NCI-H460 (cell line): ENCODE data around the gene MTIF2. TPM values are rescaled to one million over a fixed set of nuclear protein-coding genes. Genes with fewer than 3 reads are reported as not detected.
"Not testable (repeated sequence)": the region's sequence is repeated elsewhere in the genome, so short reads cannot be mapped to it uniquely, and the experiment has no call there.

Experiments used
- DNase-seq: peaks from one replicate; pipeline ENCODE4 v3.0.0-alpha.2; 2016; ENCODE audit warnings: low read depth; ENCODE audit errors: extremely low read depth
- total RNA-seq: library from RNA; depleted of rRNA; stranded (reverse); fragments of >200 nt; shearing (Covaris generic); gene quantifications from 2 replicates; pipeline ENCODE4 v1.2.3, GENCODE V29; 2014

Gene MTIF2
- total RNA-seq, 1 experiment from 2014 or later, result 110 TPM

GRCh38 chr2:55245411-55245810, 23.6 kb downstream of the MTIF2 start:
- no peak for DNase-seq

GRCh38 chr2:55242617-55243016, 26.4 kb downstream of the MTIF2 start:
- DNase-seq, result no peak

GRCh38 chr2:55241582-55241981, 27.4 kb downstream of the MTIF2 start:
- not testable (repeated sequence) for DNase-seq

- no peak for DNase-seq
These were observed 29.3 kb downstream of the MTIF2 start for GRCh38 chr2:55239656-55240222.

GRCh38 chr2:55236992-55237543, 32.0 kb downstream of the MTIF2 start:
- no peak for DNase-seq

GRCh38 chr2:55235724-55236538, 33.1 kb downstream of the MTIF2 start:
- no peak for DNase-seq

- DNase-seq, result no peak
These were observed 35.4 kb downstream of the MTIF2 start for GRCh38 chr2:55233658-55233940.

GRCh38 chr2:55232863-55233657, 36.0 kb downstream of the MTIF2 start:
- no peak for DNase-seq

GRCh38 chr2:55232084-55232862, 36.8 kb downstream of the MTIF2 start, which contains the start of the genes CLHC1 and RPS27A:
CLHC1 (minus strand) TSS chr2:55232293; CDS start chr2:55222411, 9,882 bp downstream.
RPS27A (plus strand) TSS chr2:55232688; CDS start chr2:55232825, 137 bp downstream.
- peak; percentile 90 for DNase-seq

GRCh38 chr2:55231546-55232083, 37.4 kb downstream of the MTIF2 start:
- no peak for DNase-seq

GRCh38 chr2:55230551-55230950, 38.5 kb downstream of the MTIF2 start:
- DNase-seq, result no peak

- no peak for DNase-seq
These were observed 39.8 kb downstream of the MTIF2 start for GRCh38 chr2:55229221-55229620.

GRCh38 chr2:55228226-55228563, 40.8 kb downstream of the MTIF2 start:
- no peak for DNase-seq

- DNase-seq, result not testable (repeated sequence)
These were observed 41.4 kb downstream of the MTIF2 start for GRCh38 chr2:55227437-55228225.

GRCh38 chr2:55225481-55226020, 43.5 kb downstream of the MTIF2 start:
- no peak for DNase-seq

GRCh38 chr2:55224761-55225261, 44.2 kb downstream of the MTIF2 start:
- no peak for DNase-seq

GRCh38 chr2:55223958-55224760, 44.9 kb downstream of the MTIF2 start:
- no peak for DNase-seq

GRCh38 chr2:55213822-55214221, 55.2 kb downstream of the MTIF2 start:
- DNase-seq, result no peak
